Esophagus squamous epithelium (tissue), 4 donors: ENCODE data around the gene TIAM2.

Source experiments
- POLR2A ChIP-seq, 4 donors: fragments of 450-650 bp; IDR thresholded peaks; one replicate each; pipeline ENCODE4 v1.6.1; 2017; ENCODE audit warnings: antibody characterized with exemption in 4 of 4, mild to moderate bottlenecking in 4 of 4, moderate library complexity in 3 of 4
- TF ChIP-seq, protein P1 (sequence below), 6 experiments: fragments of 450-650 bp in 4 of 6; fragments of 200-600 bp in 2 of 6; sonication (generic) in 2 of 6; IDR thresholded peaks; one replicate each; pipeline ENCODE4 v1.5.1; 2016 to 2019; ENCODE audit warnings: antibody characterized with exemption in 6 of 6, mild to moderate bottlenecking in 4 of 6, moderate library complexity in 4 of 6

DNA sequence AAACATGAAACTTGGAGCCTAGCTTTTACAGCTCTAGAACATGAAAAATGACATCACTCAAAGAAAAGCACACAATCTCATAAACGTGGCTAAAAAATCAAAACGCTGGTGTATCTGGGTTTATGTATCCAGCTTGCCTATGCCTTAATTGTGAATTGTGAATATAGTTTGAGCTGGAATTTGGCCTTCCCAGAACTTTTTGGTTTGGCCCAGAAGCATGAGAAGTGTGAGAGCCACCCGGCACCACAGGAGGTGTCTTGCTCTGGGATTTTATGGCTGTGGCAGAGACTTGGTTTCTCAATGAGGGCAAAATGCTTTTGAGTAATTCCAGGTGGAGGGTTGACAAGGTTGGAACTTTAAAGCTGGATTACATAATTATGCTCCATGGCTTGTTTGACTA, 69.2 kb downstream of the TIAM2 start:
- TF ChIP-seq, protein P1, sequence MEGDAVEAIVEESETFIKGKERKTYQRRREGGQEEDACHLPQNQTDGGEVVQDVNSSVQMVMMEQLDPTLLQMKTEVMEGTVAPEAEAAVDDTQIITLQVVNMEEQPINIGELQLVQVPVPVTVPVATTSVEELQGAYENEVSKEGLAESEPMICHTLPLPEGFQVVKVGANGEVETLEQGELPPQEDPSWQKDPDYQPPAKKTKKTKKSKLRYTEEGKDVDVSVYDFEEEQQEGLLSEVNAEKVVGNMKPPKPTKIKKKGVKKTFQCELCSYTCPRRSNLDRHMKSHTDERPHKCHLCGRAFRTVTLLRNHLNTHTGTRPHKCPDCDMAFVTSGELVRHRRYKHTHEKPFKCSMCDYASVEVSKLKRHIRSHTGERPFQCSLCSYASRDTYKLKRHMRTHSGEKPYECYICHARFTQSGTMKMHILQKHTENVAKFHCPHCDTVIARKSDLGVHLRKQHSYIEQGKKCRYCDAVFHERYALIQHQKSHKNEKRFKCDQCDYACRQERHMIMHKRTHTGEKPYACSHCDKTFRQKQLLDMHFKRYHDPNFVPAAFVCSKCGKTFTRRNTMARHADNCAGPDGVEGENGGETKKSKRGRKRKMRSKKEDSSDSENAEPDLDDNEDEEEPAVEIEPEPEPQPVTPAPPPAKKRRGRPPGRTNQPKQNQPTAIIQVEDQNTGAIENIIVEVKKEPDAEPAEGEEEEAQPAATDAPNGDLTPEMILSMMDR (IDR thresholded peaks at IDR 0.05) = no peak
- TF ChIP-seq POLR2A (IDR thresholded peaks at IDR 0.05) = no peak
